ENCODE measurements around the gene ECM2.
"Not testable (repeated sequence)": the region's sequence is repeated elsewhere in the genome, so short reads cannot be mapped to it uniquely, and the experiment has no call there.

ECM2 gene

DNA sequence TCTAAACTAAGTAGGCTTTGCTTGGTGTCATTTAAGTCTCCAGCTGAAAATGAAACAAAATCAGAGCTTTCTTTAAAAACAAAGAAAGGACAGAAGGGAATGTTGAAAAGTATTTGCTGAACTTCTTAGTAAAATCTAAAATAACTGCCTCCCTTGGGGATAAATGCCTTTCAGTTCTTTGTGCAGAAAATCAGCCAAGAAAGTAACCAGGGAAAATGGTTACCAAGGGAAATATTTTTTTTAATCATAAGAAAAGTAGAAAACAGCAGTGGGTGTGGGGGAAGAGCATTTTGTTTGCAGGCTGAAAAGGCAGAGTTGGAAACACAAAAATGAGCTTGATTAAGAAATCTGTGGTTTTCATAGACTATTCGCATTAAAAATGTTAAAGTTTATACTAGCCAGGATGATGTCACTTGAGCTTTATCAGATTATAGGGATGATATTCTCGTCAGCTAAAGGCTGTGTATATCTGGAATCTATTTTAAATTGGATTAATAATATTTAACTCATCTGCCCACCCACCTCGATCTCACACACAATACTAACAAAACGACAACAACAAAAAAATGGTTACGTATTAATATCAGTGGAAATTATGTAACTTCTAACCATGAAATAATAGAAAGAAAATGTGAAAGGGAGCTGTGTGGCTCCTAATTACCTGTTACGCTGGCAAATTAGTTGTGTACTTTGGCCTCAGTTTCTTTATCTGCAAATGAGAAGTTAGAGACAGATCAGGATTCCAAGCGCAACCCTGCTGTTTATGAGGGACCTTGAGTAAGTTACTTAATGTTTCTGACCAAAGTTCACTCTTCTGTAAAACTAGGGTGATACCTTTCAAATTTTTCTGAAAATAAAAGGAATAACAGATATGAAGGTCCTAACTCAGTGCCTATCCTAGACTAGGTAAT lies at the start of gene ECM2:
ECM2 (minus strand) TSS at position 51 of the 911 bp plus-strand sequence. CDS start 13,124 bp downstream, outside the sequence.
- no peak for DNase-seq (ENCODE audit: low spot score)

DNA sequence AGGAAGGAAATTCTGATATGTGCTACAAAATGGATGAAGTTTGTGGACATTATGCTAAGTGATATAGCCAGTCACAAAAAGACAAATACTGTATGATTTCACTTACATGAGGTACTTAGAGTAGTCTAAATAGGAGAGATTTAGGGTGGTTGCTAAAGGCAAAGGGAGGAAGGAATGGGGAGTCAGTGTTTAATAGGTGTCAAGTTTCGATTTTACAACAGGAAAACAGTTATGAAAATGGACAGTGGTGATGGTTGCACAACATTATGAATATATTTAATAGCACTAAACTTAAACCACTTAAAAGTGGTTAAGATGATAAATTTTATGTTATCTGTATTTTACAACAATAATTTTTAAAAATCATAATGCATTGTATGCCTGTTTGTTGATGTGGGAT lies 40.4 kb upstream of the ECM2 start:
- DNase-seq (ENCODE audit: low spot score), result no peak

DNA sequence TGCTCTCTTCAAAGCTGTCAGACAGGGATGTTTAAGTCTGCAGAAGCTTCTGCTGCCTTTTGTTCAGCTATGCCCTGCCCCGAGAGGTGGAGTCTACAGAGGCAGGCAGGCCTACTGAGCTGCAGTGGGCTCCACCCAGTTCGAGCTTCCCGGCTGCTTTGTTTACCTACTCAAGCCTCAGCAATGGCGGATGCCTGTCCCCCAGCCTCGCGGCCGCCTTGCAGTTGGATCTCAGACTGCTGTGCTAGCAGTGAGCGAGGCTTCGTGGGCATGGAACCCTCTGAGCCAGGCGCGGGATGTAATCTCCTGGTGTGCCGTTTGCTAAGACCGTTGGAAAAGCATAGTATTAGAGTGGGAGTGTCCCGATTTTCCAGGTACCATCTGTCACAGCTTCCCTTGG lies 37.8 kb upstream of the ECM2 start:
- DNase-seq (ENCODE audit: low spot score), result not testable (repeated sequence)

DNA sequence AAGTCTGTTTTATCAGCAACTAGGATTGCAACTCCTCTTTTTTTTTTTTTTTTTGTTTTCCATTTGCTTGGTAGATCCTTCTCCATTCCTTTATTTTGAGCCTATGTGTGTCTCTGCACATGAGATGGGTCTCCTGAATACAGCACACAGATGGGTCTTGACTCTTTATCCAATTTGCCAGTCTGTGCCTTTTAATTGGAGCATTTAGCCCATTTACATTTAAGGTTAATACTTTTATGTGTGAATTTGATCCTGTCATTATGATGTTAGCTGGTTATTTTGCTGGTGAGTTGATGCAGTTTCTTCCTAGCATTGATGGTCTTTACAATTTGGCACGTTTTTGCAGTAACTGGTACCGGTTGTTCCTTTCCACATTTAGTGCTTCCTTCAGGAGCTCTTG lies 36.1 kb upstream of the ECM2 start:
- not testable (repeated sequence) for DNase-seq (ENCODE audit: low spot score)

DNA sequence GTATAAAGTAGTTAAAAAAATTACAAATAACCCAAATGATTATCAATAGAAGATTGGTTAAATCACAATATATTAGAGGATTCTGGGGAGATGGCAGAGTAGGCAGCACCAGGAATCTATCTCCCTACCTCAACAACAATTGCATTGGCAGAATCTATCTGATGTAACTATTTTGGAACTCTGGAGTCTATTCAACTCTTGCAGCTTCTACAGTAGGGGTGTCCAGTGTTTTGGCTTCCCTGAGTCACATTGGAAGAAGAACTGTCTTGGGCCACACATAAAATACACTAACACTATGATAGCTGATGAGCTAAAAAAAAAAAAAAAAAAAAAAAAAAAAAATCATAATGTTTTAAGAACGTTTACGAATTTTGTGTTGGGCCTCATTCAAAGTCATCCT lies 29.2 kb upstream of the ECM2 start:
- no peak for DNase-seq (ENCODE audit: low spot score)

DNA sequence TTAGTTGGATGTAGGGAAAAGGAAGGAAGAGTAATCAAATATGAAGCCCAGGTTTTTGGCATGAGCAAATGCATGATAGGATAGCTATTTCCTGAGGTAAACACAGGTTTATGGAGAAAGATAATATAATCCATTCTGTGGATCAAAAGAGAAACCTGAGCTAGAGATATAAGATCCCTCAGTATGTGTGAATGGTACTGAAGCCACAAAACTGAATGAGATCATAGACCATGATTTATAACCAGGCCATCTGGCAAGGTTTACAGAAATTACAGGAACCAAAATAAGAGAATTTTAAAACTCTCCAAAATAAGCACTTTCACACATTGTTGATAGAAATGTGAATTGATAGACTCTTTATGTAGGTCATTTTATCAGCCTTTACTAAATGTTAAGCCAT lies 28.7 kb upstream of the ECM2 start:
- DNase-seq (ENCODE audit: low spot score), result no peak

DNA sequence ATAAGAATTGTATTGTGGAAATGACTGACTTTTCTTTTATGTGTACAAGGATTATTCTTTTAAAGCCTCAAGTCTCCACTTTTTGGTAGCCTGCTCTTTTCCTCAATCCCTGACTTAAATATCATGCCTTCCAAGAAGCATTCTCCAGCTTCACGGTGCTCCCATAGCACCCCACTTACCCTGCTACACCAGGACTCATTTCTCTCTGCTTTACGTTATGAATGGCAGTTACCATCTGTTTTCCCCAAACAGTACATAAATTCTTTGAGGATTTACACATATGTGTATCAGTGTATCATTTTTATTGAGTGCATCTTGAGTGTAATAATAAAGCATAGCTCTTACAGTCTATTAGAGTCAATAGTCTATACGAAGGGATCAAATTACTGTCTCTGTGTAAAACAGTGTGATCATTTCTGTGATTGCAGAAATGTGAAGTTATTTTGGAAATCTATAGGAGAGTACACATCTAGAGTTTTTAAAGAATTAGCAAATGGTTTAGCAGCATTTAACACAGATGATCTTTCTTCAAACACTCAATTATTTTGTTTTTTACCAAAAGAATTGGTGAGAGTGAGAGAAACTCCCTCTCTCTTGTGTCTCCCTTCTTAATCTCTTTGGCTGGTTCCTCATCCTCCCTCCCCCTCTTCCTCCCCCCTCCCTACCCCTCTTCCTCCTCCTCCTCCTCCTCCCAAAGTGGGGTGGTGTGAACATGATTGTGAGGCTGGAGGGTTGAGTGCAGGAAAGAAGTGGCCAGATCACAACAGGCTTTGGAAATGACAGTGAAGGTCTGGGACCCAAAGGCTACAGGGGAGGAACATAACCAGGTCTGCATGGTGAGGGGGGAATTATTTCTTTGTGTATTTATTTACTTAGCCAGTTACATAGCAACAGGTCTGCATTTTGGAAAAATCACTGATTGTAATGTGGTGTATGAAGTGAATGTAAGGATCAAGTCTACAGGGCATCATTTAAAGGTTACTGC lies 27.6 kb upstream of the ECM2 start:
- DNase-seq (ENCODE audit: low spot score), result no peak

DNA sequence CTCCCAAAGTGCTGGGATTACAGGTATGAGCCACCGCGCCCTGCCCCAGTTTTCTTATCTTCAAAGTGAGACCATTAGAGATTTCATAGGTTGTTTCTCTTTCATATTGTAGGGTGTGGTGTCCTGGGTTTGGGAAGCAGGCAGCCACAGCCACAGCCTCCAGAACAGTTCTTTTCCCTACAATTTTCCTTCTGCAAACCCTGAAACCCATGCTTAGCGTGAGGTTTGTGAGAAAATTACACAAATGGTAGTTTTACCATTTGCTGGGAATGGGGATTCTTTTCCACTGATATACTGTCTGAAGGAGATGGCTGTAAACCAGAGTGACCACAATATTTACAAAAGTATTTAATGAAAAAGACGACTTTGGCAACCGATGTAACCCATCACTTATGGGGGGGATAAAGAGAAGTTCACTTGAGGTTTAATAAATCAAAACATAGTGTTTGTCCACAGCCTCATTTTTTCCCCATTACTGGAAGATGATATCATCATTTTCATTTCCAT lies 26.7 kb upstream of the ECM2 start:
- no peak for DNase-seq (ENCODE audit: low spot score)

DNA sequence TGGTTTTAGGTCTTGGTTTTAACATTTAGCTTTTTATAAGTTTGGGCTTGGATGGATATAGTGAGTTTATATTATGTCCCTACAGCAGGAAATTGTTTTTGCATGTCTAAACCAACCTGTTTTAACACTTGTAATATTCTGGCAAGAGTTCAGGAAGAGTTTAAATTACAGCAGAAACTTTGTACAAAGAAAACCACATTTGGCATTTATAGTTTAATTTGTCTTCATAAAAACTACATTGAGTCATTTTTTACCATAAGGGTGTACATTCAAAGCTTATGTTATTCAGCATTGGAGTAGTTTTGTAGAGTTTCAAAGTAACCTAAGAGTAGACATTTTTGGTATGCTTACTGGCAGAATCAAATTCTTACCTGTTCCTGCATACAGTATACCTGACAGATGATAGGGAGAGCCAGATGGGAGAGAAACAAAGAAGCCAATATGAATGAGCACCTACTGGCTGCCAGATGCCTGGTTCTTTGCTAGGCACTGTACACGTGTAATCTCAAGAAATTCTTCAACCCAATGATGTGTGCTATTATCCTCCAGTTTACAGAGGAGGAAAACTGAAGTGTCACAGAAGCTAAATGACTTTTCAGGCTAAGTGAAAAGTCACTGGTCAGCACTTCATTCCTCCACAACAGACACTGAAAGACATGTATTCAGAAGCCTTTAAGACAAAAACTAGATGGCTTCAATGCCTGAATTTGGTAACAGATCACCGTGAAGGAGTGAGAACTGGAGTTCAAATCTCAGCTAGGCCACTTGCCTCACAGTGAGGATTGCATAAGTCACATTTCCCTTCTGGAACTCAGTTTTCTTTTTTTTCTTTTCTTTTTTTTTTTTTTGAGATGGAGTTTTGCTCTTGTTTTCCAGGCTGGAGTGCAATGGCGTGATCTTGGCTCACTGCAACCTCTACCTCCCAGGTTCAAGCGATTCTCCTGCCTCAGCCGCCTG lies 25.9 kb upstream of the ECM2 start:
- DNase-seq (ENCODE audit: low spot score), result no peak

DNA sequence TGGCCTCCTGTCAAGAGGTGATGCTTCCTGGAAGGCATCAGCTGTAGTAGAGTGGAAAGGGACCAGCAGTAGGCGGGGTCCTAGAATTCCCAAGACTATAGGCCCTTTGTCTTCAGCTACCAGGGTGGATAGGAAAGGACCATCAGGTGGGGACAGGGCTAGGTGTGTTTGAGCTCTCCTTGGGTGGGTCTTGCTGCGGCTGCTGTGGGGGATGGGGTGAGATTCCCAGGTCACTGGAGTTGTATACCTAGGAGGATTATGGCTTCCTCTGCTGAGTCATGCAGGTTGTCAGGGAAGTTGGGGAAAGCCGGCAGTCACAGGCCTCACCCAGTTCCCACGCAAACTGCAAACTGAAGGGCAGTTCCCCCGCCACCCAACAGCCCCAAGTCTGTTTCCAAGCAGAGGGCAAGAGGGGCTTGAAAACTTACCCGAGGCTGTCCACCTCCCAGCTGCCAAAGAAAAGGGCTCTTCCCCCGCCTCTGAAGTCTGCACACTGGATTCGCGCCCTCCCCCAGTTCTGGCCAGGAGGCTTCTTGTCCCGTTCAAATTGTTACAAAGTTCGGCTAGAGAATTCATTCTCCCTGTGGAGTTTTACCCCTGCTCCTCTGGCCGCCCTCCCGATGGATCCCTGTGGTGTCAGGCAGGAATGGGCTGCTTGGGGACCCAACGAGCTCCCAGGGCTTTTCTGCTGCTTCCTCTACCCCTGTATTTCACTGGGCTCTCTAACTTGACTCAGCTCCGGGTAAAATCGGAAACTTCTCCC lies 23.0 kb upstream of the ECM2 start:
- DNase-seq (ENCODE audit: low spot score), result no peak

DNA sequence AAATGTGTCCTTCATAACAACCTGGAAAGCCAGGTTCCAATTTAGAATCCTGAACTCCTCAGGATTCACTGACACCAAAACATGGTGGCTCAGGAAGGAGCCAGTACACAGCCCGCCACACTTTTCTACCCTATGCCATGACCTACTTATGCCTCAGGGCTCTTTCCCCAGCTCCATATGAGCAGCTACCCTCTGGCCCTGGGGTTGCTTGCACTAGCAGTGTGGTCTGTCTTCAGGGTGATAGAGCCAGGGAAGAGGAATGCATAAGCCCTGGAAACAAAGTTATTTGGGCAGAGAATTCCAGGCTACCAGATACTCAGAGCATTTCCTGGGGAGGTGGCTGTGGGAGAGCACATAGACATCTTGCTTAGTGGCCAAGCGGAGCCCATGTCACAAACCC lies 15.0 kb upstream of the ECM2 start:
- DNase-seq (ENCODE audit: low spot score), result no peak

DNA sequence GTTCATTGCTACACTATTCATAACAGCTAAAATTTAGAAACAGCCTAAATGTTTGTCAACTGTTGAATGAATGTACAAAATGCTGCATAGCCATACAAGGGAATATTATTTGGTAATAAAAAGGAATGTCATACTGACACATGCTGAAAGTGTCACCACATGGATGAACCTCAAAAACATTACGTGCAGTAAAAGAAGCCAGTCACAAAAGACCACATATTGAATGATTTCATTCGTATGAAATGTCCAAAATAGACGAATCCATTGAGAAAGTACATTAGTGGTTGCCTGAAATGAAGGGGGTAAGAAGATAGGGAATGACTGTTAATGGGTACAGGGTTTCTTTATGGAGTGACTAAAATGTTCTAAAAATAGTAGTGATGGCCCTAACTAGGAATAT lies 11.6 kb upstream of the ECM2 start:
- DNase-seq (ENCODE audit: low spot score), result no peak

DNA sequence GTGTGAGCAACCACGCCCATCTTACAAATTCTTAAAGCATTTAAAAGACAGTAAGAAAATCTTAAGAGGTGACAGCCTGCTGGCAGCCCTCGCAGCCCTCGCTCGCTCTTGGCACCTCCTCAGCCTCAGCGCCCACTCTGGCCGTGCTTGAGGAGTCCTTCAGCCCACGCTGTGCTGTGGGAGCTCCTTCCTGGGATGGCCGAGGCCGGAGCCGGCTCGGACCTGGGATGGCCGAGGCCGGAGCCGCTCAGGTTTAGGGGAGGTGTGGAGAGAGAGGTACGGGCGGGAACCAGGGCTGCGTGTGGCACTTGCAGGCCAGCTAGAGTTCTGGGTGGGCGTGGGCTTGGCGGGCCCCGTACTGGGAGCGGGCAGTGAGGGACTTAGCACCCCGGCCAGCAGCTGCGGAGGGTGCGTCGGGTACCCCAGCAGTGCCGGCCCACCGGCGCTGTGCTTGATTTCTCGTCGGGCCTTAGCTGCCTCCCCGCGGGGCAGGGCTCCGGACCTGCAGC lies 9.3 kb upstream of the ECM2 start:
- no peak for DNase-seq (ENCODE audit: low spot score)

DNA sequence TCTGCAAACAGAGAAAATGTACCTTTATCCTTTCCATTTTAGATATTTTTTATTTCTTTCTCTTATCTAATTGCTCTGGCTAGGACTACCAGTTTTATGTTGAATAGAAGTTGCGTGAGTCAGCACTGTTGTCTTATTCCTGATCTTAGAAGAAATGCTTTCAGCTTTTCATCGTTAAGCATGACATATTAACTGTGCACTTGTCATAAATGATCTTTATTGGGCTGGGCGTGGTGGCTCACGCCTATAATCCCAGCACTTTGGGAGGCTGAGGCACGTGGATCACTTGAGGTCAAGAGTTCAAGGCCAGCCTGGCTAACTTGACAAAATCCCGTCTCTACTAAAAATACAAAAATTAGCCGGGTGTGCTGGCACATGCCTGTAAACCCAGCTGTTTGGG lies 8.2 kb upstream of the ECM2 start:
- DNase-seq (ENCODE audit: low spot score), result no peak

DNA sequence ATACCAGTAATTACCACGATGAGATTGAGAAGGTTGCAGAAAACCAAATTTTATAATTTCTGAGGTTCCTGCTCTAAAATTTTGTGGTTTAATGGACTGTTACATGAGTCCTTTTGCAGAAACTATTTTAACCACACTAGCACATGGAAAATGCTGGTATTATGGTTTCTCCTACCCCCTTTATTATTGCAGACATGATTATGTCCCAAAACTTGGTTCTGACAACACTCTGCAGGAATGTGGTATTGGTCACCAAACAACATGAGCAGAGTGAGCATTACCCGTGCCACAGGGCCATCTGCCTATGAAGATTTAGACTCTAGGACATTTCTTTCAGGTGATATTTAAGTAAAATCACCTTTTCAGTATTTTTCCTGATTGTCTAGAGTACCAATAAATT lies 2.8 kb upstream of the ECM2 start:
- no peak for DNase-seq (ENCODE audit: low spot score)

DNA sequence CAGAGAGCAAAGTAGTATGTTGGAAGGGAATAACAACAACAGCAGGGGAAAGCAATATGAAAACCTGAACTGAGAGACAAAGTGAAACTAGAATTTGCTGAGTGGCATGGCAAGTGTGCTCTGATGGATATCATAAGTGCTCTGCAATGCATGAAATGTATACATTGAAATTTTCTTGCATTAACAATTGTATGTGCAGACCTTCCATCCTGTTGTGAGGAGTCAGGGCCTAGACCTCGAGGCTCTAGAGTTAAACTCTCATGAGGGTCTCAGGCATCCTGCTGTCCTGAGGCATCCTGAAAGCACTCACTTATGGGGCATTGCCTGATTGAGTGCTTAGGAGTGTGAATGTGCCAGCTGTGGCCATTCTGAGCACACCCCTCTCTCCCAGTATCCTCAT lies 1.1 kb downstream of the ECM2 start:
- DNase-seq (ENCODE audit: low spot score), result no peak

DNA sequence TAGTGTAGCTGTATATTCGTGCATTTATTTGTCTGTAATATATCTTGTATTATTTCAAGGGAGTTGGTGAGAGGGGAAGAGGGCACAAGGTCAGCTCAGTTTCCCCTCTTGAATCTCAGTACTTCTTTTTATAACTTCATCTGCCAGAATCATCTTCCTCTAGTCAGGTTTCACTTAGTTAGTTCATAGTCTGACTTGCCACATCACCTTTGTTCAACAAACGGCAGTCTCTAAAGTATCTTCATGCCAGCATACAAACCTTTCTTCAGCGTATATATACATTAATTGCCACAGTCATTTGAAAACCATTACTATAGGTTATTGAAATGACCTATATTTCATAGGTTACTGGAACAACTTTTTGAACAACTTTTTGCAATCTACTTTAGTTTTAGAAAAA lies 1.6 kb downstream of the ECM2 start:
- no peak for DNase-seq (ENCODE audit: low spot score)

DNA sequence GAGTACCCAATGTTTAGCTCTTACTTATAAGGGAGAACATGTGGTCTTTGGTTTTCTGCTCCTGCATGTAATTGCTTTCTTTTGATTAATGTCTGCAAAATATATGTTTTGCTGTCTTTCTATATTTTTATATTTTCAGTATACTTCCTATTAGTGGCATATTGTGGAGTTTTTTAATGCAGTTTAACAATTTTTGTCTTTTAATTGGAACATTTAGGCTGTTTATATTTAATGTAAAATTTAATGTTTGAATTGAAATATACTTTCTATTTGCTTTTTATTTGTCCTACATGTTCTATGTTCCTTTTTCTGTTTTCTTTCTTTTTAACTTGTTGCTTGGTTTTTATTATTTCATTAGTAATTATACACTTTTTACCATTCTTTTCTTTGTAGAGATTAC lies 4.9 kb downstream of the ECM2 start:
- no peak for DNase-seq (ENCODE audit: low spot score)

DNA sequence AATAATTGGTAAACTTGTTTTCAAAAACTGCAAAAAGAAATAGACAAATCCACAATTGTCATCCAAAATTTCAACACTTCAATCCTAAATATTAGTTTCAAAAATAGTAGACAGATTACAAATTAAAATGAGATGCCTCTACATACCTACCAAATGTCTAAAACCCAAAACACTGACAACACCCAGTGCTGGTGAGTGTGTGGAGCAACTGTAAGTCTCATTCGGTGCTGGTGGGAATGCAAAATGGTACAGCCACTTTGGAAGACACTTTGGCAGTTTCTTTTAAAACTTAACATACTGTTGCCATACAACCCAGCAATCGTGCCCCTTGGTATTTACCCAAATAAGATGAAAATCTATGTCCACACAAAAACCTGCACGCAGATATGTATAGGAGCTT lies 6.7 kb downstream of the ECM2 start:
- no peak for DNase-seq (ENCODE audit: low spot score)

DNA sequence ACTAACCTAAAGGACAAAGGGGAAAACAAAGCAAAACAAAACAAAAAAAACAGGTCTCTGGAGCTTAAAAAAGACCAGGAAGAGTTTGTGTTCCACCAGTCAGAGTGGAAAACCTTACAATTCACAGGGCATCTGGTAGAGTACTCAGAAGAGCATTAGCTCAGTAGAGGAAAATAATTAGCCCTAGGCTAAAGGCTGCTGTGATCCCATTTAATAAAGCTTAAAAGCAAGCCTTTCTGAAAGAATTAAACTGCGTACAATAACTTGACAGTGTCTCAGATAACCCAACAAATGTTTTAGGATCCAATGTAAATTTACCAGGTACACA lies 7.3 kb downstream of the ECM2 start:
- no peak for DNase-seq (ENCODE audit: low spot score)
